GM18502 (cell line): ENCODE data around the gene CTSE.
A peak's percentile ranks its signal among the peaks of the same experiment; 100 is the strongest.

Experiments used
- ATAC-seq: cut with Tn5 transposase; IDR thresholded peaks from one replicate; pipeline ENCODE4 v1.9.1; 2021; ENCODE audit warnings: mild to moderate bottlenecking; ENCODE audit not compliant: unreplicated experiment, poor library complexity

Gene CTSE

DNA sequence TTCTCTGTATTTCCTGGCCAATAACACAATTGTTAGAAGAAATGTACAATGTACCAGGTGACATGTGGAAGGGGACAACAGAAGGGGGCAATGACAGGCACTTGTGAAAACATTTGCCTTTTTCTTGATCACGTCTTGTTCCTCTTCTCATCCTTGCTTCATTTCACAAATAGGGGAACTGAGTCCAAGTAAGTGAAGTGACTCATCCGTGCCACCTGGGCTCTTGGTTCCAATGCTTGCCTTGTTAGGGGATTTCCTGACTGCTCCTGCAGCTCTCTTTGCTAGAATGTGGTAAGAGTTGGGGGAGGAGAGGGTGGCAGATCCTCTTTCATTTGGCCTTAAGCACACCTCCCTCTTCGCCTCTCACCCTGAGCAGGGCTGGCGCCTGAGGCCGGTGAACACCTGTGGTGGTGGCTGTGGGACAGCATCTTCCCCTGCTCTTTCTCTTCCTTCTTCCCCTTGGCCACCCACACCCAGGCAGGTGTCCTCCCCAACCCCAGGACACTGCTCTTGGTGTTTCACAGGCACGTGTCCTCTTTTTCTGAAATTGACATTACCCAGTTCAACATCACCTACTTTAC is 27.1 kb upstream of the CTSE start:
- peak; percentile 81 for ATAC-seq

- no peak for ATAC-seq
These were observed 26.4 kb upstream of the CTSE start for GRCh38 chr1:206049919-206050600.

DNA sequence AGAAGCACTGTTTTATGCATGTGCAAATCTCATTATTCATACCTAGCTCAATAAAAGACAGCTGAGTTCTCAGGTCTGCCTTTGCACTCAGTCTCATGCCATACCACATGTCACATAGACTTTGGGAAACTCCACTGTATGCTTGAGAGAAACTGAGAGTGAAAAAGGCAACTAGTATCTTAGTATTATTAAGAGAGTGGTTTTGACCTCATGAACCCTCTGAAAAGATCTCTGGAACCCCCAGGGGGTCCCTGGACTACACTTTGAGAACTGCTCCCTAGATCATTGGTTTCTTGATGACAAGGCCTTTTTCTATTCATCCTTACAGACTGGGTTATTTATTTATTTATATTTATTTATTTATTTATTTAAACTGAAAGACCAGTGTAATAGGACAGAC is 25.6 kb upstream of the CTSE start:
- ATAC-seq = peak; percentile 53

DNA sequence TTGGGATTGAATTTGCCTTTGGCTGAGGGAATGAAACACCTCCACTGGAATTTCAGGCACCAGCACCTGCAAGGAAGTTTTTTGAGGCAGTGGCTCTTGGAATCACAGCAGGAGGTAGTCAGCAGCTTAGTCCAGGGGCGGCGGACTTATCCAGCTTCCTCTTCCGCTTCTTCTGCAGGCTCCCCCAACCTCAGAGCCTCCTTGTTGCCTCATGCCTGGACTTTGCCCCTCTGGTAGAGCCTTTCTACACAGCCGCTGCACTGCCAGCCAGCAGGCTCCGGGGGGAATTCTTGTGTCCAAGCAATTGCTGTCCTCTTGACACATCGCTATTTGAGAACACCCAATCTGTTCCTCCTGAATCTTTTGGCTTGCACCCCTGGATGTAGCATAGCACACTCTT is 24.9 kb upstream of the CTSE start:
- ATAC-seq = no peak

DNA sequence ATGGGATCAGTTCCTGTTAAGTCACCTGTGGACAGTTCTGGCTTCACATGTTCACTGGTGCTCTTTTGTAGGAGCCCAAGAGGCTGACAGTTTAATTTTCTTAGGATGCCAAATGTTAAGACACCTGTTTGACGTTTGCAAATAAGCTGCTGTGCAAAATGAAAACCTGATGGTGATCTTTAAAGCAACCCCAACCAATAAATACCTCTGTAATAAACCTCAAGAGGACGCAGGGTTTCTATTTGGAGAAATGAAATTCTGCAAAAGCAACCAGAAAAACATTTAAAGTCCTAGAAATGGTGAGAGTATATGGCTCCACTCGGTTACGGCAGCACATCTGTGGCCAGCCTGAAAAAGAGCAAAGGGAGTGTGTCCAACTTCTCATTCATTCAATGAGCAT is 23.6 kb upstream of the CTSE start:
- no peak for ATAC-seq

DNA sequence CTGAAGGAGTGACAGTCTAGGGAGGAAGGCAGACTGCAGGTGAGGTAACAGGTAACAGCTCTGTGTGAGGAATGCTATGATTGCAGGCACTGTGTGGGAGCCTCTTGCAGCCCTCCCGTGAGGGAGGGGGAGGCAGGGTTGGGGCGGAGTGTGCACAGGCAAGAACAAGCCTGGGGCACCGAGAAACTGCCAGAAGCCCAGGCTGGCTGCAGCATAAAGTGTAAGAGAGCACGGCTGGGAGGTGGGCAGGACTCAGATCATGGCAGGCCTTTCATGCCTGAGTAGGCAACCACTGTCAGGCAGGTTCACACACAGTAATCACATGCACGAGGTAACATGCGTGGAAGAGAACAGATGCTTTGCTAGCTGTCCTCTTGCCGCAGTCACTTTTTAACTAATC is 17.9 kb upstream of the CTSE start:
- ATAC-seq = peak; percentile 65

DNA sequence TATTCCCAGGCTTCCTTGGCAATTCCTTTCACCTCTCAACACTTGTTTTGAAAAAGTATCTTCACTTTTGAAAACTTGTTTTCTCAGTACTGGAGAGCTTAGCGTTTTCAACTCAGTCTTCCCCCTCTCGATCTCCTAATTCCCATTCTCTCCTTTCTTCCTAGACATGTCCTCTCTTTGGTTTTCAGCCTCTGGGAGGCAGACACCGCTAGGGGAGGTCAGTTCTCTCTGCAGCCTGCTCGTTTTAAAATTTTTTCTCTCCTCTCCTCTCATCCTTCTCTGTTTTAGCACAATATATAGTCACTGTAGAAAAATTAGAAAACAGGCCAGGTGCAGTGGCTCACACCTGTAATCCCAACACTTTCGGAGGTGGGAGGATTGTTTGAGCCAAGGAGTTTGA is 16.6 kb upstream of the CTSE start:
- ATAC-seq = no peak

- ATAC-seq = no peak
These were observed 15.6 kb upstream of the CTSE start for GRCh38 chr1:206039046-206039973.

GRCh38 chr1:206037581-206037980 is 13.9 kb upstream of the CTSE start:
- no peak for ATAC-seq

- no peak for ATAC-seq
These were observed 13.2 kb upstream of the CTSE start for GRCh38 chr1:206036663-206037455.

- ATAC-seq = no peak
These were observed 11.3 kb upstream of the CTSE start for GRCh38 chr1:206035027-206035426.

GRCh38 chr1:206032380-206033140 is 8.9 kb upstream of the CTSE start:
- no peak for ATAC-seq

GRCh38 chr1:206030714-206031113 is 7.0 kb upstream of the CTSE start:
- peak; percentile 83 for ATAC-seq

DNA sequence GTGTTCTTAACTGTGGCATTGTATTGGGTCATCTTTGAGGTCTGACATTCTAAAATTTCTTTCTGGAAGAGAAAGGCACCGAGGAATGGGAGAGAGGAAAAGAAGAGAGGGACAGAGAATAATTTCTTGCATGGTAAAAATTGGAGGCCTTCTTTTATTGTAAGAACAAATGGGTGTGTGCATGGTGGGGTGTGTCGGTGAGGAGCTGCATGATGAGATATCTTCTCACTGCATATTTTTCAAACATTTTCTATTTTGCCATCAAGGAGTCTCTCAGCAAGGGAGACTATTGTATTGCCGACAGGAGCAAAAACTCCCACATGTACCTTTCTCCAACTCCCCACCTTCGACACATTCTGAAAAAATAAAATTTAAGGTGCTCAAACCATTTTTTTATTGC is 6.5 kb upstream of the CTSE start:
- ATAC-seq = no peak

GRCh38 chr1:206029484-206029883 is 5.8 kb upstream of the CTSE start:
- ATAC-seq = no peak

DNA sequence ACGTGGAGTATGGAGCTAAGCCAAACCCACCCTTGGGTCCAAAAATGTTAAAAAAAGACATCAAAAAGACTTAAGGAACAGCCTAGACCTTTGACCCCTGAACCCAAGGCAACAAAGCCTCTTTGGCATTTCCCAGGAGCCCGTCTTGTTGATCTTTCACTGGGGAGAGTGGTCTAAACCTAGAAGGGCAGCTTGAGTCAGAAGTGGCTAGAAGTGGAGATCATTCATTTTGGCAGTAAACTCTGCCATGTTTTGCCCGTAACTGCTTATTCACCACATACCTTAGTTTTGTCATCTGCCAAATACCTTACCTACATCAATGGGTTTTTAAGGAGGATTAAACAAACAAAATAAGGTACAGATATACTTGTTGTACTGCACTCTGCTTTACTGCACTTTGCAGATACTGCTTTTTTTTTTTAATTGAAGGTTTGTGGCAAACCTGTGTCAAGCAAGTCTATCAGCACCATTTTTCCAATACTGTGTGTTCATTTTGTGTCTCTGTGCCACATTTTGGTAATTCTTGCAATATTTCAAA is 1.7 kb upstream of the CTSE start:
- ATAC-seq = no peak

GRCh38 chr1:206022766-206023165 is 929 bp downstream of the CTSE start:
- no peak for ATAC-seq

DNA sequence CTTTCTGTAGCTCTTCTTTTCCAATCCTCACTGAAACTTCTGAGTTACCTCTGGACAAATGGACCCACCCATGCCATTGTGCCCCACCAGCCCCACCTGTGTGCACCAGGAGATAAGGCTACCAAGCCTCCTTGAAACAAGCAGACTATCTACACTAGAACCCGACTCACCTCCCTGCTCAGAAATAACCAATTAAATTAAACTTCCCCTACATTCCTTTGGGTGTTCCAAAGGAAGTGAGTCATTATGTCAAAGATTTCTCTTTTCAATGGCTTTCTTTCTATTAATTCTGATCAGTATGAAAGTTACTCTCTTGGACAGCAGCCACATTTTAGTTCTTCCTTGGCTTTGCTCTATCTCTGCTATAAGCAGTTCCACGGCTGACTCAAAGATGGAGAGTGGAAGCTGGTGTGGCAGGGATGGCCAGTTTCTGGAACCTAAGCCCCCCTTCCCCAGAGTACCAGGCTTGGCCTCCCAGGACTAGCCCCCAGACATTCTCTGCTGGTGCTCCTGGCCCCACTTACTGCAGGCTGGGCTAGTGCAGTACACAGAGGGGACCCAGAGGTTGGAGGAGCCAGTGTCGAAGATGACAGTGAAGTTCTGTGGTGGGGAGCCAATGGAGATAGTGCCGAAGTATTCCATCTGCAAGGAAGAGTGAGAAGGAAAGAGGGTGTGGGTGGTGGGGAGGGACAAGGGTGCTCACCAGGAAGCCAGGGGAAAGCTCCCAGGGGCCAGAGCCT is 1.9 kb downstream of the CTSE start:
- no peak for ATAC-seq
